RWPE1 (cell line): ENCODE data around the gene TMEM168.

Experiments used
- CTCF ChIA-PET: fragments of 350-600 bp; sonication (Branson Sonifier 250); formaldehyde crosslinking; extraction: SDS; loops from one replicate; lab custom pipeline; 2021; lab: Yijun Ruan, JAX
- POLR2A ChIA-PET: fragments of 400-600 bp; formaldehyde crosslinking; extraction: SDS; loops from one replicate; lab custom pipeline; 2020; ENCODE audit warnings: antibody characterized with exemption; ENCODE audit not compliant: low non-redundant PET; lab: Yijun Ruan, JAX
- DNase-seq: peaks from one replicate; pipeline ENCODE4 v3.0.0; 2012; ENCODE audit warnings: low spot score
- H3K27ac ChIP-seq: fragments of 450-650 bp; 2 replicates; pipeline ENCODE4 v1.5.1; 2017
- TF ChIP-seq, protein P1 (sequence below): fragments of 450-650 bp; conservative IDR thresholded peaks from 2 replicates; pipeline ENCODE4 v1.5.1; 2017; ENCODE audit warnings: low read depth, mild to moderate bottlenecking

TMEM168 gene

DNA sequence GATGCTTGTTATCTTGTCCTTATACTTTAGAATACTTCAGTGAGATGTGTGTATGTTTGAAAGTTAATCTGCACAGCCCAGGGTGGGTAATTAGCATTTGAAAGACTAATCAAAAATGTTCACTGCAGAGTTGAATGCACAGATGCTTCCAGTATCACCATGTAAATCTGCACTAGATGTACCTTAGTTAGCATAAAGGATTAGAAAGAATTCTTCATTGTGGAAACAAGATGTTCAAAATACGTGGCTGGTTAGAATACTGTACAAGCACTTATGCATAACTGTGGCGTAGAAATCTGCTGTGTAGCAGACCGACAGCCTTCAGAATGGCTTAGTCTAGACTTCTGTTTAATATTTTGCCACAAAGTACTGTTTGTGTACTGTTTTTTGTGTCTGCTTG, 2.2 kb upstream of the TMEM168 start:
- no peak overlapping the region for H3K27ac ChIP-seq
- POLR2A ChIA-PET: no interaction called here
- CTCF ChIA-PET: no interaction called here
- DNase-seq: no peak
- TF ChIP-seq, protein P1, sequence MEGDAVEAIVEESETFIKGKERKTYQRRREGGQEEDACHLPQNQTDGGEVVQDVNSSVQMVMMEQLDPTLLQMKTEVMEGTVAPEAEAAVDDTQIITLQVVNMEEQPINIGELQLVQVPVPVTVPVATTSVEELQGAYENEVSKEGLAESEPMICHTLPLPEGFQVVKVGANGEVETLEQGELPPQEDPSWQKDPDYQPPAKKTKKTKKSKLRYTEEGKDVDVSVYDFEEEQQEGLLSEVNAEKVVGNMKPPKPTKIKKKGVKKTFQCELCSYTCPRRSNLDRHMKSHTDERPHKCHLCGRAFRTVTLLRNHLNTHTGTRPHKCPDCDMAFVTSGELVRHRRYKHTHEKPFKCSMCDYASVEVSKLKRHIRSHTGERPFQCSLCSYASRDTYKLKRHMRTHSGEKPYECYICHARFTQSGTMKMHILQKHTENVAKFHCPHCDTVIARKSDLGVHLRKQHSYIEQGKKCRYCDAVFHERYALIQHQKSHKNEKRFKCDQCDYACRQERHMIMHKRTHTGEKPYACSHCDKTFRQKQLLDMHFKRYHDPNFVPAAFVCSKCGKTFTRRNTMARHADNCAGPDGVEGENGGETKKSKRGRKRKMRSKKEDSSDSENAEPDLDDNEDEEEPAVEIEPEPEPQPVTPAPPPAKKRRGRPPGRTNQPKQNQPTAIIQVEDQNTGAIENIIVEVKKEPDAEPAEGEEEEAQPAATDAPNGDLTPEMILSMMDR: no peak

DNA sequence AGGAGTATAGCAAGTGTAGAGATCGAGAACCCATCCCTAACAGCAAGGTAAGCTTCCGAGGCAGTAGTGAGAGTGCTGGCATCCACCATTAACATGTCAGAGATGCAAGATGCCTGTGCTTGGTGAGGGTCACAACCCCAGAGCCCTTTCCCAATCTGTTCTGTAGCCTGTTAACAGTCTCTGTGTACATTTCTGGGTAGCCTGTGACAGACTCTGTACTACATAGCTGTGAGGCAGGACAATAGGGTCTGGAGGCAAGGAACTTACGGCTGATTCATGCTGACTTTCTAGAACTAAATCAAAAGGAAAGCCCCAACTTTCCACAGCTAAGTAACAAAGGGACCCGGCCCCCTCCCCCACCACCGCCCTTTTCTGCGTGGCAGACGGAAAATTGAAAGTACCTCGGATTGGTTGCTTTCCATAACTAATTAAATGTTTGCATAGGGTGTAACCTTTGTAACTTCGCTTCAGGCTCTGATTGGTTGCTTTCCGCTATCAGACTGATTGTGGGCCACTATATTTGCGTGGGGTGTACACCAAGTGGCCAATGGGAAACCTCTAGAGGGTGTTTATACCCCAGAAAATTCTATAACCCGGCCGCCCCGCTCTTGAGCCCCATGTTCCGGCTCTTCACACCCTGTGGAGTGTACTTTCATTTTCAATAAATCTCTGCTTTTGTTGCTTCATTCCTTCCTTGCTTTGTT, 1.4 kb upstream of the TMEM168 start:
- CTCF ChIA-PET: interaction anchor here (0.5 kb wide), 1 partner anchor 48 kb away, joined by 3 read pairs; no protein-coding TSS in a partner anchor
- no peak for DNase-seq
- POLR2A ChIA-PET: no interaction called here
- H3K27ac ChIP-seq: no peak overlapping the region
- TF ChIP-seq, protein P1: no peak

DNA sequence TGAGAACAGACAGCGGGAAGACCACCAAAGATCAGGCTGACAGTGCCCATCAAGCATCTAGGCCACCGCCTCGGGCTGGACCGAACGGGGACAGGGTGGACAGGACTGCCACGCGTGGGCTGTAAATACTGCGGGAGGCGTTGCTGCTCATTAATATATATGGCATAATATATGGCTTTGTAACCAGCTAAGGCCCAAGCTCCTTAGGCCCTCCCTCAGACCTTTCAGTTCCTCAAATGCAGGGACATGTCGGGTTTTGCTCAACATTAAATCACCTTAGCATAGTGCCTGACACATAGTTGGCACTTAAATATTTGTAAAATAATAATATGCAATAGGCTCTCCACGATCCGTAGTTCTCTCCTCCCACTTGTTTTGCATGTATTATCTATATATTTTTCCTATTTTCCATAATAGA, 402 bp upstream of the TMEM168 start:
- CTCF ChIA-PET: no interaction called here
- peak overlapping the region; percentile 88 for H3K27ac ChIP-seq
- TF ChIP-seq, protein P1: no peak
- DNase-seq: no peak
- POLR2A ChIA-PET: no interaction called here

DNA sequence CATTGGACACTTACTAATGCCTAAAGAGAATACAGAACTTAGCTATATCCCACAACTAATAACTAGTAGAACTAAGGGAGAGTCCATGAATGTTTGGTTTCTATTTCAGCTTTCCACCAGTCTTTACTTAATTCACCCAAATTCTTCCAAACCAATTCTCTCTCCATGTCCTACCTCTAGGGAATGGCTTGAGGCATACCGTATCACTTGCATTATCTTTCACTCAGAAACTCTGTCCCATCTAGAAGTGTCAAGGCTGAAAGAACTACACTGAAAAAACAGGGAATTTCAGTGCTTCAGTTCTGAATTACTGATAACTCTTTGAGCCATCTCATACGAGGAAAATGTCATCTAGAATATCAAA, 758 bp downstream of the TMEM168 start:
- ChIA-PET CTCF (no interaction called here), POLR2A (no interaction called here)
- TF ChIP-seq, protein P1: no peak
- DNase-seq: peak; percentile 13
- peak overlapping the region; percentile 88 for H3K27ac ChIP-seq

DNA sequence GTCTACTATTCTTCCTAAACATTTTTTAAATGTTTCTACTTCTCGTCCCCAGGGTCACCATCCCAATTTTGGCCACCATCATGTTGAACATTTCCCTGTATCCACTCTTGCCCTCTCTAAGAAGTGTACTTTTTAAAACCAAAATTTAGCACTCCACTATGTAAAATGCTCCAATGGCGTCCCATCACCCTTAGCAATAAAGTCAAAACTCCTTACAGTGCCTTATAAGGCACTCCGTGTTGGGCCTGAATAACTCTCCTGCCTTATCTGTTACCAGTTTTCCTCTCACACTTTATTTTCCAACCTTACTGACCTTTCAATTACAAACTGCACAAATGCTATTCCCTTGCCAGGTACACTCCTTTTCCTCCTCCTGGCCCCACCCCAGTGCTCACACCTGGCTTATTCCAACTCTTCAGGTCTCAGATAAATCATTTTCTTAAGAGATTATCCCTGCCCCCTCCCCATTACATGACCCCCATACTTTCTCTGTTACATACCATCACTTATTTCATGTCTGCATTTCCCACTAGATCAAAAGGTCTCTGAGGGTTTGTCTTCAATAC, 1.3 kb downstream of the TMEM168 start:
- TF ChIP-seq, protein P1: no peak
- H3K27ac ChIP-seq: no peak overlapping the region
- CTCF ChIA-PET: no interaction called here
- POLR2A ChIA-PET: no interaction called here
- peak; percentile 20 for DNase-seq

DNA sequence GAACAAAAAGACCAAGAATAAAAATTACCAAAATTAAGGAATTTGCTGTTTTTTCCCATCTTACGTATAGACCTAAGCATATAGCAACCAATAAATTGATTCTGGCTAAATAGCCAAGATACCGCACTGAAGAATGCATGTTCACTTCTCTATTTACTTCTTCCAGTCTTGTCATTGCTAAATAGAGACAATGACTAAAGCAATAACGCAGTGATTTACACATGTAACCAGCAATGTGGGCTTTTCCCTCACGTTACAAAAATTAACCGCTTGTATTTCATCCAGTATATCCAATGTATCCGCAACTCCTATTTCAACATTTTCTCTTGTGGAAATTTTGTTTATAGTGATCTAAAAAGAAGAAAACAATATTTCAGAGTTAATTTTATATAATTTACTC, 5.6 kb downstream of the TMEM168 start:
- TF ChIP-seq, protein P1: no peak
- ChIA-PET CTCF (no interaction called here), POLR2A (no interaction called here)
- H3K27ac ChIP-seq: no peak overlapping the region
- DNase-seq: no peak
